ENCODE data around the gene CENPH. TPM values are rescaled to one million over a fixed set of nuclear protein-coding genes. Genes with fewer than 3 reads are reported as not detected.

CENPH gene
- total and polyA plus RNA-seq, 2 of the 13 experiments (the other 11 are each of a cell fraction or from before 2014, with no cell fraction given), result 11.2 to 28.8 TPM

DNA sequence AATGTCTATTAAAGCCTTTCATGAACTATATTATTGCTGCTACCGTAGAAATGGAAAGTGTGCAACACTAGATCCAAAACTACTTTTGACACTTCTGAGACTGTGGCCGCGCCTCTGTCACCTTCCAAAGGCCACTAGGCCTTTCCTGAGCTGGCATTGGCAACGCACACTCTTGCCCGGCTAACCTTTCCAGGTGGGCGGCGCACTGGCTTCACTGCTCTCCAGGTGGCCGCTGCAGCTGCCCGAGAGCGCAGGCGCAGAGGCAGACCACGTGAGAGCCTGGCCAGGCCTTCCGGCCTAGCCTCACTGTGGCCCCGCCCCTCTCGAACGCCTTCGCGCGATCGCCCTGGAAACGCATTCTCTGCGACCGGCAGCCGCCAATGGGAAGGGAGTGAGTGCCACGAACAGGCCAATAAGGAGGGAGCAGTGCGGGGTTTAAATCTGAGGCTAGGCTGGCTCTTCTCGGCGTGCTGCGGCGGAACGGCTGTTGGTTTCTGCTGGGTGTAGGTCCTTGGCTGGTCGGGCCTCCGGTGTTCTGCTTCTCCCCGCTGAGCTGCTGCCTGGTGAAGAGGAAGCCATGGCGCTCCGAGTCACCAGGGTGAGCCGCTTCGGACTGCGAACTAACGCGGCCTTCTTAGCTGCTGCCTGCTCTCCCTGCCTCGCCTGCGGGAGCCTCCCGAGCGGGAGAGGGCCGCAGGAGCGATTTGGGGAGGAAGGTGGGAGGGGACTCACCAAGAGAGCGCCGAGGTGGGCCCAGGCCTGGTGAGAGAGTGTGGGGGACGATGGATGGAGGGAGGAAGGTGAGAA, 22.5 kb upstream of the CENPH start, which contains the start of gene CCNB1 (continued):
- TF ChIP-seq MAFG (CRISPR knock-in tag; IDR thresholded peaks at IDR 0.05), result no peak
- TF ChIP-seq XBP1 (CRISPR knock-in tag; IDR thresholded peaks at IDR 0.05), result no peak
- peak; percentile 23; the same call in 1 of the 2 replicates for TF ChIP-seq ZNF225 (CRISPR knock-in tag; IDR thresholded peaks at IDR 0.05)
- TF ChIP-seq ZNF761 (CRISPR knock-in tag; conservative IDR thresholded peaks at IDR 0.05), result peak; percentile 74
- peak; percentile 75; the same call in 1 of the 2 replicates for TF ChIP-seq JUNB (CRISPR knock-in tag; IDR thresholded peaks at IDR 0.05; ENCODE audit: borderline replicate concordance)
- TF ChIP-seq SPEN (CRISPR knock-in tag; IDR thresholded peaks at IDR 0.05; ENCODE audit: low read depth), result peak; percentile 81
- peak; percentile 89 for TF ChIP-seq PHF8 (CRISPR knock-in tag; IDR thresholded peaks at IDR 0.05)
- peak; percentile 35; the same call in 1 of the 2 replicates for TF ChIP-seq MEF2D (CRISPR knock-in tag; IDR thresholded peaks at IDR 0.05)
- peak; percentile 95; the same call in 1 of the 2 replicates for TF ChIP-seq CSRNP1 (CRISPR knock-in tag; IDR thresholded peaks at IDR 0.05)
- no peak for TF ChIP-seq ZNF12 (CRISPR knock-in tag; IDR thresholded peaks at IDR 0.05)
- peak; percentile 100 for TF ChIP-seq SAP130 (CRISPR knock-in tag; IDR thresholded peaks at IDR 0.05; ENCODE audit: low read depth)
- TF ChIP-seq THAP7 (CRISPR knock-in tag; IDR thresholded peaks at IDR 0.05), result no peak
- no peak; the same call in 1 of the 2 replicates for TF ChIP-seq REPIN1 (CRISPR knock-in tag; IDR thresholded peaks at IDR 0.05; ENCODE audit: borderline replicate concordance, low read depth)
- TF ChIP-seq TBX3 (IDR thresholded peaks at IDR 0.05; ENCODE audit: borderline replicate concordance), result no peak
- TF ChIP-seq ZNF574 (CRISPR knock-in tag; IDR thresholded peaks at IDR 0.05), result peak; percentile 38; the same call in 1 of the 2 replicates
- TF ChIP-seq CAMTA2 (CRISPR knock-in tag; IDR thresholded peaks at IDR 0.05; ENCODE audit: borderline replicate concordance), result 0 out of 2 replicates have a peak, but pooled peaks have one; percentile 59
- no peak for TF ChIP-seq MBNL3 (CRISPR knock-in tag; conservative IDR thresholded peaks at IDR 0.05)
- no peak for TF ChIP-seq ZNF264 (CRISPR knock-in tag; IDR thresholded peaks at IDR 0.05)
- TF ChIP-seq, protein P1, sequence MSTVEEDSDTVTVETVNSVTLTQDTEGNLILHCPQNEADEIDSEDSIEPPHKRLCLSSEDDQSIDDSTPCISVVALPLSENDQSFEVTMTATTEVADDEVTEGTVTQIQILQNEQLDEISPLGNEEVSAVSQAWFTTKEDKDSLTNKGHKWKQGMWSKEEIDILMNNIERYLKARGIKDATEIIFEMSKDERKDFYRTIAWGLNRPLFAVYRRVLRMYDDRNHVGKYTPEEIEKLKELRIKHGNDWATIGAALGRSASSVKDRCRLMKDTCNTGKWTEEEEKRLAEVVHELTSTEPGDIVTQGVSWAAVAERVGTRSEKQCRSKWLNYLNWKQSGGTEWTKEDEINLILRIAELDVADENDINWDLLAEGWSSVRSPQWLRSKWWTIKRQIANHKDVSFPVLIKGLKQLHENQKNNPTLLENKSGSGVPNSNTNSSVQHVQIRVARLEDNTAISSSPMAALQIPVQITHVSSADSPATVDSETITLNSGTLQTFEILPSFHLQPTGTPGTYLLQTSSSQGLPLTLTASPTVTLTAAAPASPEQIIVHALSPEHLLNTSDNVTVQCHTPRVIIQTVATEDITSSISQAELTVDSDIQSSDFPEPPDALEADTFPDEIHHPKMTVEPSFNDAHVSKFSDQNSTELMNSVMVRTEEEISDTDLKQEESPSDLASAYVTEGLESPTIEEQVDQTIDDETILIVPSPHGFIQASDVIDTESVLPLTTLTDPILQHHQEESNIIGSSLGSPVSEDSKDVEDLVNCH (CRISPR knock-in tag; IDR thresholded peaks at IDR 0.05), result no peak
- peak; percentile 72; the same call in 1 of the 2 replicates for TF ChIP-seq ZFP91 (CRISPR knock-in tag; IDR thresholded peaks at IDR 0.05; ENCODE audit: borderline replicate concordance)

Measured in HepG2 (cell line).